Activated B cell treated with CpG ODN at 0.5 μM for 24 hours (primary cell): Measurements from ENCODE around the gene MAST1. TPM values are rescaled to one million over a fixed set of nuclear protein-coding genes. Genes with fewer than 3 reads are reported as not detected.

ENCODE experiments used
- ATAC-seq: fragments of 200-7000 bp; cut with Tn5 transposase; one replicate; pipeline ENCODE4 v1.10.0; 2021; ENCODE audit warnings: low read depth, mild to moderate bottlenecking, moderate library complexity
- CTCF ChIA-PET: fragments of 350-600 bp; sonication (Branson Sonifier 250); formaldehyde crosslinking; loops from one replicate; lab custom pipeline; 2021; ENCODE audit warnings: antibody characterized with exemption; lab: Charles Lee
- POLR2A ChIA-PET: fragments of 350-600 bp; sonication (Branson Sonifier 250); formaldehyde crosslinking; loops from one replicate; lab custom pipeline; 2021; ENCODE audit warnings: antibody characterized with exemption; lab: Charles Lee
- DNase-seq: peaks from one replicate; pipeline ENCODE4 v3.0.0; 2022
- H3K27ac Mint-ChIP-seq: one replicate; pipeline ENCODE4 v1.8.0; 2020; ENCODE audit warnings: mixed read lengths
- H3K27me3 Mint-ChIP-seq: one replicate; pipeline ENCODE4 v1.8.0; 2021; ENCODE audit warnings: mixed read lengths
- H3K36me3 Mint-ChIP-seq: one replicate; pipeline ENCODE4 v1.8.0; 2021; ENCODE audit warnings: low read depth, mixed read lengths
- H3K4me1 Mint-ChIP-seq: one replicate; pipeline ENCODE4 v1.8.0; 2021; ENCODE audit warnings: mixed read lengths
- H3K4me3 Mint-ChIP-seq: one replicate; pipeline ENCODE4 v1.8.0; 2020; ENCODE audit warnings: mild to moderate bottlenecking, mixed read lengths
- H3K9me3 Mint-ChIP-seq: one replicate; pipeline ENCODE4 v1.8.0; 2020; ENCODE audit warnings: mixed read lengths
- intact Hi-C: fragments of 100-400 bp; cut with micrococcal nuclease; formaldehyde crosslinking; loops from one replicate; pipeline ENCODE4 v1.15.1; 2024
- total RNA-seq: library from RNA; stranded (reverse); gene quantifications from 2 replicates; pipeline ENCODE4 v1.2.3, GENCODE V29; 2022
- TF ChIP-seq, protein P1 (sequence below): fragments of 200-600 bp; IDR thresholded peaks from one replicate; pipeline ENCODE4 v1.8.0; 2022; ENCODE audit warnings: antibody characterized with exemption, mild to moderate bottlenecking

The MAST1 gene
- total RNA-seq, 1 donor from 2014 or later = 0.20 TPM

DNA sequence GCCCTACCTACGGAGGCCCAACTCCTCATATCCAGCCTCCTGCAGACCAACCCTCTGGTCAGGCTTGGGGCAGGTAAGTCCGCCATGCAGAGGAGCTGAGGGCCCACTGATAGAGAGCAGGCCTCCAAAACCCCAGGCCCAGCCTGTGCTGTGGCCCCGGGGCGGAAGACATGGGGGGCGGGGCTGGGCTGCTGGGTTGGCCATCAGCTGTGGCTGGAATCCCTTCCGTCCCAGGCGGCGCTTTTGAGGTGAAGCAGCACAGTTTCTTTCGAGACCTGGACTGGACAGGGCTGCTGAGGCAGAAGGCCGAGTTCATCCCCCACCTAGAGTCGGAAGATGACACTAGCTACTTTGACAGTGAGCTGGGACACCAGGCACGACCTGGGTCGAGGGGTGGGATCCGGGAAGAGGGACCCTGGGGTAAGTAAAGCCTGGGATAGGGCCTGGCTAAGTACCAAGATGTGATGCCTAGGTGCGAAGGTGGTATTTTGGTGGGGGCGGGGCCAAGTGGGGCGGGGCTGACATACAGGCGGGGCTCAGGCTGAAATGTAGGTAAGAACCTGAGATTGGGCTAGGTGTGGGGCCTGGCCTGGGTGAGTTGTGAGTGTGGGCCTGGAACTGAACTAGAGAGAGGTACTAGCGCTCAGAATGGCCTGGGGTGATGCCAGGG lies 27.6 kb downstream of the MAST1 start:
- Mint-ChIP-seq H3K4me3 (no peak overlapping the region), H3K27ac (no peak overlapping the region), H3K4me1 (peaks cover 13% of the 10 kb centered on the region), H3K9me3 (no peaks in the 10 kb centered on the region), H3K27me3 (peaks cover 4% of the 10 kb centered on the region), H3K36me3 (no peaks in the 10 kb centered on the region)
- ChIA-PET POLR2A (no interaction called here), CTCF (no interaction called here)
- ATAC-seq (no peak), DNase-seq (no peak)
- TF ChIP-seq, protein P1, sequence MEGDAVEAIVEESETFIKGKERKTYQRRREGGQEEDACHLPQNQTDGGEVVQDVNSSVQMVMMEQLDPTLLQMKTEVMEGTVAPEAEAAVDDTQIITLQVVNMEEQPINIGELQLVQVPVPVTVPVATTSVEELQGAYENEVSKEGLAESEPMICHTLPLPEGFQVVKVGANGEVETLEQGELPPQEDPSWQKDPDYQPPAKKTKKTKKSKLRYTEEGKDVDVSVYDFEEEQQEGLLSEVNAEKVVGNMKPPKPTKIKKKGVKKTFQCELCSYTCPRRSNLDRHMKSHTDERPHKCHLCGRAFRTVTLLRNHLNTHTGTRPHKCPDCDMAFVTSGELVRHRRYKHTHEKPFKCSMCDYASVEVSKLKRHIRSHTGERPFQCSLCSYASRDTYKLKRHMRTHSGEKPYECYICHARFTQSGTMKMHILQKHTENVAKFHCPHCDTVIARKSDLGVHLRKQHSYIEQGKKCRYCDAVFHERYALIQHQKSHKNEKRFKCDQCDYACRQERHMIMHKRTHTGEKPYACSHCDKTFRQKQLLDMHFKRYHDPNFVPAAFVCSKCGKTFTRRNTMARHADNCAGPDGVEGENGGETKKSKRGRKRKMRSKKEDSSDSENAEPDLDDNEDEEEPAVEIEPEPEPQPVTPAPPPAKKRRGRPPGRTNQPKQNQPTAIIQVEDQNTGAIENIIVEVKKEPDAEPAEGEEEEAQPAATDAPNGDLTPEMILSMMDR = no peak
- intact Hi-C loops = loop anchor here (2.0 kb wide), 1 partner anchor 25 kb away; the partner anchor contains the start of gene GCDH

- DNase-seq = no peak
- Mint-ChIP-seq H3K4me1 (peaks cover 13% of the 10 kb centered on the region), H3K9me3 (no peaks in the 10 kb centered on the region), H3K36me3 (no peaks in the 10 kb centered on the region), H3K27me3 (peaks cover 2% of the 10 kb centered on the region), H3K27ac (no peak overlapping the region), H3K4me3 (no peak overlapping the region)
- ChIA-PET POLR2A (interaction anchor here (0.6 kb wide), 1 partner anchor 74 kb away, joined by 8 read pairs; no protein-coding TSS in a partner anchor), CTCF (no interaction called here)
- TF ChIP-seq, protein P1 = no peak
- ATAC-seq = no peak
- intact Hi-C loops = loop anchor here (1.0 to 2.0 kb wide), 2 partner anchors 15 to 24 kb away; partner anchors contain the start of genes DNASE2 and GCDH
These were observed 28.3 kb downstream of the MAST1 start for GRCh38 chr19:12866416-12867119.

- DNase-seq (peak; percentile 74), ATAC-seq (peak; percentile 89)
- H3K36me3 Mint-ChIP-seq = peaks cover 7% of the 10 kb centered on the region
- intact Hi-C loops = loop anchor here (1.0 to 2.0 kb wide), 2 partner anchors 14 to 23 kb away; partner anchors contain the start of genes DNASE2 and GCDH
- ChIA-PET CTCF (no interaction called here), POLR2A (interaction anchor here (0.6 to 1.2 kb wide), 5 partner anchors 12 to 133 kb away, joined by 5 to 10 read pairs (median 8); no protein-coding TSS in a partner anchor)
- H3K4me3 Mint-ChIP-seq = peak overlapping the region; percentile 85
- TF ChIP-seq, protein P1 = no peak
- H3K9me3 Mint-ChIP-seq = no peaks in the 10 kb centered on the region
- H3K4me1 Mint-ChIP-seq = peaks cover 13% of the 10 kb centered on the region
- peaks cover 2% of the 10 kb centered on the region for H3K27me3 Mint-ChIP-seq
- H3K27ac Mint-ChIP-seq = peak overlapping the region; percentile 14
These were observed 29.1 kb downstream of the MAST1 start for GRCh38 chr19:12867120-12868099.

- no peak overlapping the region for H3K27ac Mint-ChIP-seq
- ATAC-seq (no peak), DNase-seq (no peak)
- H3K4me3 Mint-ChIP-seq = no peak overlapping the region
- ChIA-PET CTCF (no interaction called here), POLR2A (interaction anchor here (0.7 kb wide), 1 partner anchor 135 kb away, joined by 10 read pairs; no protein-coding TSS in a partner anchor)
- TF ChIP-seq, protein P1 = no peak
- intact Hi-C loops = no loop called here
- peaks cover 13% of the 10 kb centered on the region for H3K4me1 Mint-ChIP-seq
- H3K36me3 Mint-ChIP-seq = peaks cover 15% of the 10 kb centered on the region
- peaks cover 2% of the 10 kb centered on the region for H3K27me3 Mint-ChIP-seq
- no peaks in the 10 kb centered on the region for H3K9me3 Mint-ChIP-seq
These were observed 30.3 kb downstream of the MAST1 start for GRCh38 chr19:12868540-12869112.
